Upper lobe of right lung (tissue), 1 donor: ENCODE measurements around the gene SVIL. TPM values are rescaled to one million over a fixed set of nuclear protein-coding genes. Genes with fewer than 3 reads are reported as not detected.
A peak's percentile ranks its signal among the peaks of the same experiment; 100 is the strongest.

ENCODE experiments used
- ATAC-seq: fragments of 200-7000 bp; cut with Tn5 transposase; one replicate; pipeline ENCODE4 v1.9.1; 2020; ENCODE audit warnings: mild to moderate bottlenecking, moderate library complexity
- DNase-seq: peaks from one replicate; pipeline ENCODE4 v3.0.0-alpha.2; 2020
- H3K27ac ChIP-seq: fragments of 200-600 bp; one replicate; pipeline ENCODE4 v1.8.0; 2022
- H3K27me3 ChIP-seq: fragments of 200-600 bp; one replicate; pipeline ENCODE4 v1.8.0; 2022; ENCODE audit warnings: mild to moderate bottlenecking
- H3K36me3 ChIP-seq: fragments of 200-600 bp; one replicate; pipeline ENCODE4 v1.8.0; 2022
- H3K4me1 ChIP-seq: fragments of 200-600 bp; one replicate; pipeline ENCODE4 v1.8.0; 2022
- H3K4me3 ChIP-seq: fragments of 200-600 bp; one replicate; pipeline ENCODE4 v1.8.0; 2022; ENCODE audit warnings: mild to moderate bottlenecking
- H3K9me3 ChIP-seq: fragments of 200-600 bp; one replicate; pipeline ENCODE4 v1.8.0; 2022
- CTCF ChIP-seq: fragments of 200-600 bp; IDR thresholded peaks from one replicate; pipeline ENCODE4 v1.8.0; 2022; ENCODE audit warnings: antibody characterized with exemption
- intact Hi-C: fragments of 100-400 bp; cut with DNase I; formaldehyde crosslinking; loops from one replicate; pipeline ENCODE4 v1.11.0; 2022
- total RNA-seq: library from RNA; stranded (reverse); fragmentation: NEBNext Ultra II Directional; extraction: Animal tissue kit (Norgen Biotek cat#: 25700); gene quantifications from one replicate; pipeline ENCODE4 v1.2.1, GENCODE V29; 2021
- donor health status: DM: no; HTN: yes; CAD: no; lungs with severe emphysema.

Gene SVIL
- total RNA-seq, 1 donor from 2014 or later: 106 TPM

GRCh38 chr10:29415876-29416275 lies 218.9 kb downstream of the SVIL start:
- DNase-seq (no peak), ATAC-seq (no peak)
- no peaks in the 10 kb centered on the region for H3K27me3 ChIP-seq
- no peak for TF ChIP-seq CTCF
- peaks cover 33% of the 10 kb centered on the region for H3K4me1 ChIP-seq
- H3K4me3 ChIP-seq: no peak overlapping the region
- no peak overlapping the region for H3K27ac ChIP-seq
- H3K9me3 ChIP-seq: no peaks in the 10 kb centered on the region
- H3K36me3 ChIP-seq: peaks cover 22% of the 10 kb centered on the region
- intact Hi-C loops: no loop called here

- H3K4me1 ChIP-seq: peaks cover 37% of the 10 kb centered on the region
Measured at GRCh38 chr10:29414501-29414900, 220.3 kb downstream of the SVIL start.

GRCh38 chr10:29412485-29412884 lies 222.3 kb downstream of the SVIL start:
- peak overlapping the region; percentile 3 for H3K27ac ChIP-seq
- H3K36me3 ChIP-seq: peaks cover 15% of the 10 kb centered on the region
- H3K4me3 ChIP-seq: no peak overlapping the region
- H3K9me3 ChIP-seq: no peaks in the 10 kb centered on the region
- peaks cover 43% of the 10 kb centered on the region for H3K4me1 ChIP-seq
- H3K27me3 ChIP-seq: no peaks in the 10 kb centered on the region
- DNase-seq (no peak), ATAC-seq (no peak)
- intact Hi-C loops: no loop called here
- TF ChIP-seq CTCF: no peak

More at GRCh38 chr10:29414501-29414900, 220.3 kb downstream of the SVIL start:
- intact Hi-C loops: no loop called here
- H3K4me3 ChIP-seq: no peak overlapping the region
- no peaks in the 10 kb centered on the region for H3K9me3 ChIP-seq
- no peak overlapping the region for H3K27ac ChIP-seq
- no peak for ATAC-seq
- H3K27me3 ChIP-seq: no peaks in the 10 kb centered on the region
- TF ChIP-seq CTCF: no peak
- DNase-seq: no peak
- H3K36me3 ChIP-seq: peaks cover 18% of the 10 kb centered on the region

- DNase-seq: no peak
- no peak for ATAC-seq
- intact Hi-C loops: no loop called here
- Histone ChIP-seq H3K36me3 (peaks cover 8% of the 10 kb centered on the region), H3K27me3 (no peaks in the 10 kb centered on the region), H3K9me3 (no peaks in the 10 kb centered on the region), H3K27ac (peak overlapping the region; percentile 3), H3K4me3 (no peak overlapping the region), H3K4me1 (peaks cover 43% of the 10 kb centered on the region)
- TF ChIP-seq CTCF: no peak
Measured at GRCh38 chr10:29411666-29412315, 223.0 kb downstream of the SVIL start.

- Histone ChIP-seq H3K27me3 (no peaks in the 10 kb centered on the region), H3K27ac (peak overlapping the region; percentile 93)
- intact Hi-C loops: no loop called here
Measured at GRCh38 chr10:29409241-29410054, 225.3 kb downstream of the SVIL start.

More at GRCh38 chr10:29409241-29410054, 225.3 kb downstream of the SVIL start:
- ATAC-seq (peak; percentile 98), DNase-seq (peak; percentile 91)
- Histone ChIP-seq H3K36me3 (no peaks in the 10 kb centered on the region), H3K4me1 (peaks cover 43% of the 10 kb centered on the region), H3K9me3 (no peaks in the 10 kb centered on the region), H3K4me3 (peak overlapping the region; percentile 74)
- TF ChIP-seq CTCF: no peak
